HepG2 (cell line): ENCODE results near the gene PEX11A. TPM values are rescaled to one million over a fixed set of nuclear protein-coding genes. Genes with fewer than 3 reads are reported as not detected.

ENCODE experiments used
- ATF1 ChIP-seq: IDR thresholded peaks from 2 replicates; pipeline ENCODE4 v1.6.1; 2016; ENCODE audit warnings: mild to moderate bottlenecking, control low read depth
- FOXA3 ChIP-seq: IDR thresholded peaks from 2 replicates; pipeline ENCODE4 v1.6.1; 2016; ENCODE audit warnings: missing genetic modification reagents, missing compliant biosample characterization
- HHEX ChIP-seq: IDR thresholded peaks from 2 replicates; pipeline ENCODE4 v1.6.1; 2016; ENCODE audit warnings: control low read depth
- KDM1A ChIP-seq: IDR thresholded peaks from 2 replicates; pipeline ENCODE4 v1.6.1; 2016; ENCODE audit warnings: missing compliant biosample characterization
- KLF16 ChIP-seq, 2 experiments: sonication (generic) in 1 of 2; formaldehyde crosslinking in 1 of 2; IDR thresholded peaks; 2 replicates each; pipeline versions ENCODE4 v1.6.1 to v1.8.0; 2016 to 2023; ENCODE audit warnings: missing genetic modification reagents in 2 of 2, missing compliant biosample characterization in 1 of 2
- MIXL1 ChIP-seq: IDR thresholded peaks from 2 replicates; pipeline ENCODE4 v1.6.1; 2016
- NFKB2 ChIP-seq: sonication (generic); formaldehyde crosslinking; IDR thresholded peaks from 2 replicates; pipeline ENCODE4 v1.4.0; 2020; ENCODE audit warnings: missing genetic modification reagents, borderline replicate concordance
- PAWR ChIP-seq: sonication (generic); formaldehyde crosslinking; IDR thresholded peaks from 2 replicates; pipeline ENCODE4 v1.4.0; 2020; ENCODE audit warnings: missing genetic modification reagents, mild to moderate bottlenecking, borderline replicate concordance
- SIX1 ChIP-seq: sonication (generic); formaldehyde crosslinking; IDR thresholded peaks from 2 replicates; pipeline ENCODE4 v1.4.0; 2020; ENCODE audit warnings: missing genetic modification reagents, borderline replicate concordance
- SOX13 ChIP-seq, 3 experiments: fragments of 450-650 bp in 1 of 3; sonication (generic) in 1 of 3; formaldehyde crosslinking in 1 of 3; IDR thresholded peaks in 2 of 3; conservative IDR thresholded peaks in 1 of 3; 2 replicates each; pipeline versions ENCODE4 v1.5.0 to v1.6.1; 2016 to 2020; ENCODE audit warnings: antibody characterized with exemption in 1 of 3, mild to moderate bottlenecking in 1 of 3, missing compliant biosample characterization in 1 of 3, missing genetic modification reagents in 1 of 3, moderate library complexity in 1 of 3
- SRF ChIP-seq: IDR thresholded peaks from 2 replicates; pipeline ENCODE4 v1.6.1; 2011; ENCODE audit warnings: mild to moderate bottlenecking, low read depth, low read length, moderate library complexity
- TCF7L2 ChIP-seq: IDR thresholded peaks from 2 replicates; pipeline ENCODE4 v1.6.1; 2011; ENCODE audit warnings: mild to moderate bottlenecking, low read depth, low read length, moderate library complexity
- ZMYM4 ChIP-seq: sonication (generic); formaldehyde crosslinking; IDR thresholded peaks from 2 replicates; pipeline ENCODE4 v1.8.1; 2023; ENCODE audit warnings: mild to moderate bottlenecking, missing genetic modification reagents
- ZNF20 ChIP-seq: sonication (generic); formaldehyde crosslinking; IDR thresholded peaks from 2 replicates; pipeline ENCODE4 v1.4.0; 2020; ENCODE audit warnings: mild to moderate bottlenecking, moderate library complexity, missing genetic modification reagents
- ZNF205 ChIP-seq: IDR thresholded peaks from 2 replicates; pipeline ENCODE4 v1.6.1; 2018; ENCODE audit warnings: missing biosample characterization, missing genetic modification reagents
- ZNF460 ChIP-seq: sonication (generic); formaldehyde crosslinking; IDR thresholded peaks from 2 replicates; pipeline ENCODE4 v1.5.1; 2020; ENCODE audit warnings: missing genetic modification reagents, mild to moderate bottlenecking, borderline replicate concordance
- ZNF607 ChIP-seq: sonication (generic); formaldehyde crosslinking; IDR thresholded peaks from 2 replicates; pipeline ENCODE4 v1.5.1; 2020; ENCODE audit warnings: missing genetic modification reagents, mild to moderate bottlenecking, borderline replicate concordance
- ZNF660 ChIP-seq: sonication (generic); formaldehyde crosslinking; IDR thresholded peaks from 2 replicates; pipeline ENCODE4 v1.5.1; 2020; ENCODE audit warnings: mild to moderate bottlenecking, low read depth, missing genetic modification reagents, borderline replicate concordance
- ZNF766 ChIP-seq: sonication (generic); formaldehyde crosslinking; IDR thresholded peaks from 2 replicates; pipeline ENCODE4 v1.5.0; 2020; ENCODE audit warnings: missing genetic modification reagents, borderline replicate concordance
- ZNF777 ChIP-seq: sonication (generic); formaldehyde crosslinking; IDR thresholded peaks from 2 replicates; pipeline ENCODE4 v1.4.0; 2020; ENCODE audit warnings: missing genetic modification reagents
- ZSCAN30 ChIP-seq: sonication (generic); formaldehyde crosslinking; IDR thresholded peaks from 2 replicates; pipeline ENCODE4 v1.5.0; 2020; ENCODE audit warnings: mild to moderate bottlenecking, missing genetic modification reagents
- polyA plus RNA-seq, 8 experiments: library from polyadenylated mRNA; depleted of rRNA in 3 of 8; stranded (reverse) in 7 of 8; unstranded in 1 of 8; fragments of >200 nt; fragmentation: Illumina TruSeq in 4 of 8; extraction: Trizol in 4 of 8; gene quantifications; 2 replicates each; pipeline versions ENCODE4 v1.2.1 to v1.2.3, GENCODE V29; 2011 to 2016; ENCODE audit warnings: low read depth in 4 of 8, missing spikeins in 1 of 8, mixed read lengths in 1 of 8; ENCODE audit not compliant: insufficient read depth in 1 of 8
- total RNA-seq, 5 experiments: library from RNA; depleted of rRNA; stranded (reverse); fragments of >200 nt; fragmentation: Illumina TruSeq; extraction: Trizol; gene quantifications; 2 replicates each; pipeline ENCODE4 v1.2.3, GENCODE V29; 2016; ENCODE audit warnings: low read depth in 1 of 5
- TF ChIP-seq, protein P1 (sequence below): sonication (generic); formaldehyde crosslinking; IDR thresholded peaks from 2 replicates; pipeline ENCODE4 v1.5.0; 2020; ENCODE audit warnings: missing genetic modification reagents, mild to moderate bottlenecking, borderline replicate concordance
- TF ChIP-seq, protein P2 (sequence below): sonication (generic); formaldehyde crosslinking; IDR thresholded peaks from 2 replicates; pipeline ENCODE4 v1.9.0; 2022; ENCODE audit warnings: low read depth, missing genetic modification reagents
- TF ChIP-seq, protein P3 (sequence below): sonication (generic); formaldehyde crosslinking; IDR thresholded peaks from 2 replicates; pipeline ENCODE4 v1.8.0; 2022; ENCODE audit warnings: low read depth, missing genetic modification reagents
- TF ChIP-seq, protein P4 (sequence below): sonication (generic); formaldehyde crosslinking; IDR thresholded peaks from 2 replicates; pipeline ENCODE4 v1.4.0; 2020; ENCODE audit warnings: low read depth, mild to moderate bottlenecking, missing genetic modification reagents

The PEX11A gene
- total and polyA plus RNA-seq, 2 of the 13 experiments (the other 11 are each of a cell fraction or from before 2014, with no cell fraction given): 9.9 to 15.1 TPM

DNA sequence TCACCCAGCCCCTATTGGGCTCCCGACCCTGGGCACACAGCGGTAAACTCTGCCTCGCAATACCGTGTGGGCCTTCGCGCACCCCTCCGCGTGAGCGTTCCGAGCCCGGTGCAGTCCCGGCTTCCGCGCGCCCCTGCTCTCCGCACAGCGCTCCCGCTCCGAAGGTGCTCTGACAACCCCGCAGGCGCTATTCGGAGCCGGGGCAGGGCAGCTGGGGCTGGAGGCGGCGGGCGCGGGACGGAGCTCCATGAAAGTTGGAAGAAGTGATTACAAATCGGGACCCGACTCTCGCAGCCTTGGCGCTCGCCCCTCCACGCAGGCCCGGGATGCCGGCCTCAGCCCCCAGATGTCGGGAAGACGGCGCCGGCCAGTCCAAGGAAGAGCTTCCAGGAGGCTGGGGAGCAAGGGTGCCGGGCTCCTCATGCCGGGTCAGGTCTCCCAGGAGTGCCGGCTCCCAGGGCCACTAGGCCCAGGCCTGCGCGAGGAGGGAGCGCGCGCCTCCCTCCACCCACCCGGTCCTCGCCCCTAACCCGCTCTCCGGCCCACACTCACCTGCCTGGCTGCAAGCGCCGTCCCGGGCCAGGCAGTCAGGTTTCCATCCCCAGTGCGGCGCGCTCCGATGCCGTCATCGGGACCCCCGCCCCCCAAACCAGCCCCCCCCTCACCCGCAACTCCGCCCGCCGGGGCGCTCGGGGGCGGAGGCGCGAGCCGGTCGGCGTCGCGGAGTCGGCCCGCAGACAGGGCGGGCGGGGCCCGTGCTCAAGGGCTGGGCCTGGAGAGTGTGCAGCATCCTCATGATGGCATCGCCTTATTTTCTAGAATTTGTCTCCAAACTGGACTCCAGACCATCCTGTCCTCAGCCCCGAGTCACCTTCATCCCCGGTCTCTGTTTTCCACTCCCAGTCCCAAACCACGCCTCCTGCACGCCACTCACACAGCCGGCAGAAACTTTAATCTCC lies 35.4 kb downstream of the PEX11A start, which contains the start of gene KIF7 (continued):
- TF ChIP-seq, protein P1, sequence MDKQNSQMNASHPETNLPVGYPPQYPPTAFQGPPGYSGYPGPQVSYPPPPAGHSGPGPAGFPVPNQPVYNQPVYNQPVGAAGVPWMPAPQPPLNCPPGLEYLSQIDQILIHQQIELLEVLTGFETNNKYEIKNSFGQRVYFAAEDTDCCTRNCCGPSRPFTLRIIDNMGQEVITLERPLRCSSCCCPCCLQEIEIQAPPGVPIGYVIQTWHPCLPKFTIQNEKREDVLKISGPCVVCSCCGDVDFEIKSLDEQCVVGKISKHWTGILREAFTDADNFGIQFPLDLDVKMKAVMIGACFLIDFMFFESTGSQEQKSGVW (CRISPR knock-in tag): no peak
- TF ChIP-seq ZNF660 (CRISPR knock-in tag): no peak
- TF ChIP-seq SOX13 (IDR thresholded peaks at IDR 0.05): no peak
- TF ChIP-seq SOX13 (CRISPR knock-in tag; conservative IDR thresholded peaks at IDR 0.05 in 1 of 2, IDR thresholded peaks at IDR 0.05 in 1 of 2): no peak
- no peak for TF ChIP-seq PAWR
- 0 out of 4 replicates have a peak, but pooled peaks of 1 of the 2 experiments have one; percentile 10 for TF ChIP-seq KLF16 (CRISPR knock-in tag; IDR thresholded peaks at IDR 0.05)
- no peak for TF ChIP-seq HHEX
- TF ChIP-seq, protein P2, sequence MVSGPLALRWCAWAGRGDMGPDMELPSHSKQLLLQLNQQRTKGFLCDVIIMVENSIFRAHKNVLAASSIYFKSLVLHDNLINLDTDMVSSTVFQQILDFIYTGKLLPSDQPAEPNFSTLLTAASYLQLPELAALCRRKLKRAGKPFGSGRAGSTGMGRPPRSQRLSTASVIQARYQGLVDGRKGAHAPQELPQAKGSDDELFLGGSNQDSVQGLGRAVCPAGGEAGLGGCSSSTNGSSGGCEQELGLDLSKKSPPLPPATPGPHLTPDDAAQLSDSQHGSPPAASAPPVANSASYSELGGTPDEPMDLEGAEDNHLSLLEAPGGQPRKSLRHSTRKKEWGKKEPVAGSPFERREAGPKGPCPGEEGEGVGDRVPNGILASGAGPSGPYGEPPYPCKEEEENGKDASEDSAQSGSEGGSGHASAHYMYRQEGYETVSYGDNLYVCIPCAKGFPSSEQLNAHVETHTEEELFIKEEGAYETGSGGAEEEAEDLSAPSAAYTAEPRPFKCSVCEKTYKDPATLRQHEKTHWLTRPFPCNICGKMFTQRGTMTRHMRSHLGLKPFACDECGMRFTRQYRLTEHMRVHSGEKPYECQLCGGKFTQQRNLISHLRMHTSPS (CRISPR knock-in tag): no peak
- peak; percentile 68; the same call in 1 of the 2 replicates for TF ChIP-seq ATF1
- TF ChIP-seq ZNF20: no peak
- TF ChIP-seq, protein P3, sequence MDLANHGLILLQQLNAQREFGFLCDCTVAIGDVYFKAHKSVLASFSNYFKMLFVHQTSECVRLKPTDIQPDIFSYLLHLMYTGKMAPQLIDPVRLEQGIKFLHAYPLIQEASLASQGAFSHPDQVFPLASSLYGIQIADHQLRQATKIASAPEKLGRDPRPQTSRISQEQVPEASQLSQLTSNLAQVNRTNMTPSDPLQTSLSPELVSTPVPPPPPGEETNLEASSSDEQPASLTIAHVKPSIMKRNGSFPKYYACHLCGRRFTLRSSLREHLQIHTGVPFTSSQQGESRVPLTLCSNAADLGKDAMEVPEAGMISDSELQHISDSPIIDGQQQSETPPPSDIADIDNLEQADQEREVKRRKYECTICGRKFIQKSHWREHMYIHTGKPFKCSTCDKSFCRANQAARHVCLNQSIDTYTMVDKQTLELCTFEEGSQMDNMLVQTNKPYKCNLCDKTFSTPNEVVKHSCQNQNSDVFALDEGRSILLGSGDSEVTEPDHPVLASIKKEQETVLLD: no peak
- TF ChIP-seq SRF: no peak
- TF ChIP-seq ZSCAN30: no peak
- TF ChIP-seq ZNF460 (CRISPR knock-in tag): no peak
- 0 out of 2 replicates have a peak, but pooled peaks have one; percentile 46 for TF ChIP-seq NFKB2 (CRISPR knock-in tag)
- TF ChIP-seq SIX1 (CRISPR knock-in tag): no peak
- TF ChIP-seq KDM1A: no peak
- TF ChIP-seq FOXA3 (CRISPR knock-in tag): no peak
- TF ChIP-seq ZNF205 (CRISPR knock-in tag): no peak
- TF ChIP-seq, protein P4, sequence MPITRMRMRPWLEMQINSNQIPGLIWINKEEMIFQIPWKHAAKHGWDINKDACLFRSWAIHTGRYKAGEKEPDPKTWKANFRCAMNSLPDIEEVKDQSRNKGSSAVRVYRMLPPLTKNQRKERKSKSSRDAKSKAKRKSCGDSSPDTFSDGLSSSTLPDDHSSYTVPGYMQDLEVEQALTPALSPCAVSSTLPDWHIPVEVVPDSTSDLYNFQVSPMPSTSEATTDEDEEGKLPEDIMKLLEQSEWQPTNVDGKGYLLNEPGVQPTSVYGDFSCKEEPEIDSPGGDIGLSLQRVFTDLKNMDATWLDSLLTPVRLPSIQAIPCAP (CRISPR knock-in tag): no peak
- TF ChIP-seq ZNF607: no peak; the same call in 1 of the 2 replicates
- no peak for TF ChIP-seq TCF7L2
- TF ChIP-seq ZMYM4 (CRISPR knock-in tag): 0 out of 2 replicates have a peak, but pooled peaks have one; percentile 5
- no peak for TF ChIP-seq MIXL1 (CRISPR knock-in tag)
- no peak for TF ChIP-seq ZNF766 (CRISPR knock-in tag)
- TF ChIP-seq ZNF777 (CRISPR knock-in tag): 0 out of 2 replicates have a peak, but pooled peaks have one; percentile 36
